Peyer's patch (tissue), 4 donors: ENCODE results near the gene CD2AP.

Source experiments
- POLR2A ChIP-seq, 2 donors: fragments of 450-650 bp; IDR thresholded peaks; one replicate each; pipeline ENCODE4 v1.5.1; 2017; ENCODE audit warnings: antibody characterized with exemption in 2 of 2, mild to moderate bottlenecking in 2 of 2, moderate library complexity in 2 of 2
- TF ChIP-seq, protein P1 (sequence below), 6 experiments: fragments of 450-650 bp in 4 of 6; fragments of 200-600 bp in 2 of 6; sonication (generic) in 1 of 6; IDR thresholded peaks; one replicate each; pipeline ENCODE4 v1.5.1; 2017 to 2019; ENCODE audit warnings: antibody characterized with exemption in 6 of 6, mild to moderate bottlenecking in 3 of 6, moderate library complexity in 1 of 6

DNA sequence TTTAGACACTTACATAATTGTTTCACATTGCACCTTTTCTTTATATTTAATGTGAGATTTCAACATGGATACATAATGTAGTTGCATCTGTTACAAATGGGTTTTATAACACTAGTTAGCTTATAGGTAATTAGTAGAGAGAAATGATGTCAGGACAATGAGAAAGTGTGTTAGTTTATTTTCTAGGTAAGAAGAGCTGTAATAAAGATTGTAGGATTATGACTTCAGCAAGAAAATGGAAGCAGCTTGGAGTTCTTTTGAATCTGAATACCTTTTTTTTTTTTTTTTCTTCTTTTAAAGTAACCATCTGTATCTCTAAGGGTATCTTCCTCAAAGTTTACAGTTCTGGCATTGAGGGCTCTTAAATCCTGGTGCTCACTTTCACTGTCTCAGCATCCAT is 35.3 kb downstream of the CD2AP start:
- TF ChIP-seq, protein P1, sequence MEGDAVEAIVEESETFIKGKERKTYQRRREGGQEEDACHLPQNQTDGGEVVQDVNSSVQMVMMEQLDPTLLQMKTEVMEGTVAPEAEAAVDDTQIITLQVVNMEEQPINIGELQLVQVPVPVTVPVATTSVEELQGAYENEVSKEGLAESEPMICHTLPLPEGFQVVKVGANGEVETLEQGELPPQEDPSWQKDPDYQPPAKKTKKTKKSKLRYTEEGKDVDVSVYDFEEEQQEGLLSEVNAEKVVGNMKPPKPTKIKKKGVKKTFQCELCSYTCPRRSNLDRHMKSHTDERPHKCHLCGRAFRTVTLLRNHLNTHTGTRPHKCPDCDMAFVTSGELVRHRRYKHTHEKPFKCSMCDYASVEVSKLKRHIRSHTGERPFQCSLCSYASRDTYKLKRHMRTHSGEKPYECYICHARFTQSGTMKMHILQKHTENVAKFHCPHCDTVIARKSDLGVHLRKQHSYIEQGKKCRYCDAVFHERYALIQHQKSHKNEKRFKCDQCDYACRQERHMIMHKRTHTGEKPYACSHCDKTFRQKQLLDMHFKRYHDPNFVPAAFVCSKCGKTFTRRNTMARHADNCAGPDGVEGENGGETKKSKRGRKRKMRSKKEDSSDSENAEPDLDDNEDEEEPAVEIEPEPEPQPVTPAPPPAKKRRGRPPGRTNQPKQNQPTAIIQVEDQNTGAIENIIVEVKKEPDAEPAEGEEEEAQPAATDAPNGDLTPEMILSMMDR (IDR thresholded peaks at IDR 0.05), result no peak
- TF ChIP-seq POLR2A (IDR thresholded peaks at IDR 0.05), result no peak
